Measurements from ENCODE around the gene KCNH1.

Gene KCNH1

GRCh38 chr1:210715072-210715471 is 418.9 kb downstream of the KCNH1 start:
- no peak for DNase-seq (ENCODE audit: low read depth in 3 of 3)

- no peak for DNase-seq (ENCODE audit: low read depth in 3 of 3)
Measured at GRCh38 chr1:210711825-210712612, 421.9 kb downstream of the KCNH1 start.

GRCh38 chr1:210709701-210710100 is 424.2 kb downstream of the KCNH1 start:
- no peak for DNase-seq (ENCODE audit: low read depth in 3 of 3)

GRCh38 chr1:210707300-210708240 is 426.4 kb downstream of the KCNH1 start:
- no peak for DNase-seq (ENCODE audit: low read depth in 3 of 3)

GRCh38 chr1:210706246-210706645 is 427.7 kb downstream of the KCNH1 start:
- DNase-seq (ENCODE audit: low read depth in 3 of 3) = no peak

- DNase-seq (ENCODE audit: low read depth in 3 of 3) = no peak
Measured at GRCh38 chr1:210705086-210705485, 428.9 kb downstream of the KCNH1 start.

- no peak for DNase-seq (ENCODE audit: low read depth in 3 of 3)
Measured at GRCh38 chr1:210703593-210703992, 430.4 kb downstream of the KCNH1 start.

- DNase-seq (ENCODE audit: low read depth in 3 of 3) = no peak
Measured at GRCh38 chr1:210702506-210702905, 431.4 kb downstream of the KCNH1 start.

GRCh38 chr1:210700511-210700910 is 433.4 kb downstream of the KCNH1 start:
- no peak for DNase-seq (ENCODE audit: low read depth in 3 of 3)

GRCh38 chr1:210700083-210700482 is 433.9 kb downstream of the KCNH1 start:
- DNase-seq (ENCODE audit: low read depth in 3 of 3) = no peak

GRCh38 chr1:210698661-210699060 is 435.3 kb downstream of the KCNH1 start:
- no peak for DNase-seq (ENCODE audit: low read depth in 3 of 3)

GRCh38 chr1:210697185-210697584 is 436.8 kb downstream of the KCNH1 start:
- DNase-seq (ENCODE audit: low read depth in 3 of 3) = no peak

GRCh38 chr1:210696709-210697108 is 437.2 kb downstream of the KCNH1 start:
- DNase-seq (ENCODE audit: low read depth in 3 of 3) = no peak

GRCh38 chr1:210695026-210695425 is 438.9 kb downstream of the KCNH1 start:
- DNase-seq (ENCODE audit: low read depth in 3 of 3) = no peak

GRCh38 chr1:210692796-210693195 is 441.2 kb downstream of the KCNH1 start:
- DNase-seq (ENCODE audit: low read depth in 3 of 3) = no peak

- no peak for DNase-seq (ENCODE audit: low read depth in 3 of 3)
Measured at GRCh38 chr1:210691039-210691610, 442.8 kb downstream of the KCNH1 start.

- DNase-seq (ENCODE audit: low read depth in 3 of 3) = no peak
Measured at GRCh38 chr1:210690236-210690635, 443.7 kb downstream of the KCNH1 start.

- DNase-seq (ENCODE audit: low read depth in 3 of 3) = no peak
Measured at GRCh38 chr1:210689826-210690225, 444.1 kb downstream of the KCNH1 start.

GRCh38 chr1:210688512-210689234 is 445.3 kb downstream of the KCNH1 start:
- no peak for DNase-seq (ENCODE audit: low read depth in 3 of 3)

GRCh38 chr1:210687582-210688279 is 446.2 kb downstream of the KCNH1 start:
- no peak for DNase-seq (ENCODE audit: low read depth in 3 of 3)

GRCh38 chr1:210686841-210687240 is 447.1 kb downstream of the KCNH1 start:
- DNase-seq (ENCODE audit: low read depth in 3 of 3) = no peak
